GM12878 (cell line): ENCODE results near the gene SLC17A8.

ENCODE experiments used
- BRCA1 ChIP-seq: IDR thresholded peaks from 2 replicates; pipeline ENCODE4 v1.6.1; 2011; ENCODE audit warnings: low read depth, low read length, improper control_type of control experiment
- CHD2 ChIP-seq: IDR thresholded peaks from 2 replicates; pipeline ENCODE4 v1.6.1; 2011; ENCODE audit warnings: low read depth, low read length, improper control_type of control experiment, borderline replicate concordance
- CREB1 ChIP-seq: IDR thresholded peaks from 2 replicates; pipeline ENCODE4 v1.6.1; 2012; ENCODE audit warnings: low read depth, mild to moderate bottlenecking, inconsistent platforms
- DPF2 ChIP-seq: fragments of 450-650 bp; IDR thresholded peaks from 2 replicates; pipeline ENCODE4 v1.6.1; 2017; ENCODE audit warnings: mild to moderate bottlenecking
- ESRRA ChIP-seq: IDR thresholded peaks from 2 replicates; pipeline ENCODE4 v1.6.1; 2012; ENCODE audit warnings: mild to moderate bottlenecking, low read length, improper control_type of control experiment
- NR2C1 ChIP-seq: fragments of 450-650 bp; IDR thresholded peaks from 2 replicates; pipeline ENCODE4 v1.6.1; 2017; ENCODE audit warnings: antibody characterized with exemption, mild to moderate bottlenecking, moderate library complexity
- POLR2AphosphoS5 ChIP-seq: IDR thresholded peaks from 2 replicates; pipeline ENCODE4 v1.6.1; 2011; ENCODE audit warnings: mild to moderate bottlenecking, low read length, inconsistent platforms
- SIN3A ChIP-seq: IDR thresholded peaks from 2 replicates; pipeline ENCODE4 v1.6.1; 2012; ENCODE audit warnings: low read depth, low read length, improper control_type of control experiment
- SUPT20H ChIP-seq: IDR thresholded peaks from 2 replicates; pipeline ENCODE4 v1.6.1; 2011; ENCODE audit warnings: low read depth, mild to moderate bottlenecking, low read length, moderate library complexity, borderline replicate concordance; ENCODE audit not compliant: control insufficient read depth
- ZZZ3 ChIP-seq: IDR thresholded peaks from 2 replicates; pipeline ENCODE4 v1.6.1; 2011; ENCODE audit warnings: low read depth; ENCODE audit not compliant: control insufficient read depth, insufficient read length
- TF ChIP-seq, protein P1 (sequence below): fragments of 450-650 bp; IDR thresholded peaks from 2 replicates; pipeline ENCODE4 v1.6.1; 2016; ENCODE audit warnings: mild to moderate bottlenecking
- TF ChIP-seq, protein P2 (sequence below), 3 experiments: IDR thresholded peaks in 2 of 3; conservative IDR thresholded peaks in 1 of 3; 2 replicates each; pipeline ENCODE4 v1.5.1; 2011; ENCODE audit warnings: low read depth in 3 of 3, low read length in 3 of 3, mild to moderate bottlenecking in 3 of 3, control low read depth in 2 of 3, moderate library complexity in 2 of 3, inconsistent platforms in 1 of 3, mixed read lengths in 1 of 3; ENCODE audit not compliant: control insufficient read depth in 2 of 3, insufficient read depth in 1 of 3; ENCODE audit errors: extremely low read depth in 1 of 3
- TF ChIP-seq, protein P3 (sequence below): IDR thresholded peaks from 2 replicates; pipeline ENCODE4 v1.6.1; 2012; ENCODE audit warnings: low read depth, low read length, improper control_type of control experiment
- TF ChIP-seq, protein P4 (sequence below): fragments of 450-650 bp; IDR thresholded peaks from 2 replicates; pipeline ENCODE4 v1.6.1; 2016; ENCODE audit warnings: mild to moderate bottlenecking

DNA sequence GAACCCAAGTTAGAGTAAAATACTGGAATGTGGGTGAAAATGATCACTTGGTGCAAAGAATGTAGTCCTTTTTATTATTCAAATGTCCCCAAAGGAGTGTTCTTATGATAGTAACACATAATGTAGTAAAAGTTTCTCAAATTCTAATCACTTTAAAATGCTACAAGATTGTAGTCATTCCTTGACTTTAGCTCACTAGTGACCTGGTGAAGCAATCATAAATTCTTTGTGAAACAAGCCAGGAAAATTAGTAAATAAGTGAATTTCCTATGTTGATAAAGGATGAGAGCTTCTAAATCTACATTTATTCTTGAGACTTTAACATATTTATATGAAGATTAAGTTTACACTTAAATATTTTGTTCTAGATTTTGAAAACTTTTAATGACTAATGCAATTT lies 30.7 kb upstream of the SLC17A8 start:
- TF ChIP-seq, protein P1, sequence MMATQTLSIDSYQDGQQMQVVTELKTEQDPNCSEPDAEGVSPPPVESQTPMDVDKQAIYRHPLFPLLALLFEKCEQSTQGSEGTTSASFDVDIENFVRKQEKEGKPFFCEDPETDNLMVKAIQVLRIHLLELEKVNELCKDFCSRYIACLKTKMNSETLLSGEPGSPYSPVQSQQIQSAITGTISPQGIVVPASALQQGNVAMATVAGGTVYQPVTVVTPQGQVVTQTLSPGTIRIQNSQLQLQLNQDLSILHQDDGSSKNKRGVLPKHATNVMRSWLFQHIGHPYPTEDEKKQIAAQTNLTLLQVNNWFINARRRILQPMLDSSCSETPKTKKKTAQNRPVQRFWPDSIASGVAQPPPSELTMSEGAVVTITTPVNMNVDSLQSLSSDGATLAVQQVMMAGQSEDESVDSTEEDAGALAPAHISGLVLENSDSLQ, result no peak
- TF ChIP-seq POLR2AphosphoS5 (no peak), SIN3A (no peak), DPF2 (no peak), NR2C1 (no peak), CREB1 (no peak), ZZZ3 (no peak), BRCA1 (no peak), ESRRA (no peak), SUPT20H (no peak), CHD2 (no peak)
- TF ChIP-seq, protein P2, sequence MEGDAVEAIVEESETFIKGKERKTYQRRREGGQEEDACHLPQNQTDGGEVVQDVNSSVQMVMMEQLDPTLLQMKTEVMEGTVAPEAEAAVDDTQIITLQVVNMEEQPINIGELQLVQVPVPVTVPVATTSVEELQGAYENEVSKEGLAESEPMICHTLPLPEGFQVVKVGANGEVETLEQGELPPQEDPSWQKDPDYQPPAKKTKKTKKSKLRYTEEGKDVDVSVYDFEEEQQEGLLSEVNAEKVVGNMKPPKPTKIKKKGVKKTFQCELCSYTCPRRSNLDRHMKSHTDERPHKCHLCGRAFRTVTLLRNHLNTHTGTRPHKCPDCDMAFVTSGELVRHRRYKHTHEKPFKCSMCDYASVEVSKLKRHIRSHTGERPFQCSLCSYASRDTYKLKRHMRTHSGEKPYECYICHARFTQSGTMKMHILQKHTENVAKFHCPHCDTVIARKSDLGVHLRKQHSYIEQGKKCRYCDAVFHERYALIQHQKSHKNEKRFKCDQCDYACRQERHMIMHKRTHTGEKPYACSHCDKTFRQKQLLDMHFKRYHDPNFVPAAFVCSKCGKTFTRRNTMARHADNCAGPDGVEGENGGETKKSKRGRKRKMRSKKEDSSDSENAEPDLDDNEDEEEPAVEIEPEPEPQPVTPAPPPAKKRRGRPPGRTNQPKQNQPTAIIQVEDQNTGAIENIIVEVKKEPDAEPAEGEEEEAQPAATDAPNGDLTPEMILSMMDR (IDR thresholded peaks at IDR 0.05 in 2 of 3, conservative IDR thresholded peaks at IDR 0.05 in 1 of 3; ENCODE audit: control insufficient read depth in 2 of 3, extremely low read depth in 1 of 3, insufficient read depth in 1 of 3, low read depth in 3 of 3, low read length in 3 of 3), result no peak
- TF ChIP-seq, protein P3, sequence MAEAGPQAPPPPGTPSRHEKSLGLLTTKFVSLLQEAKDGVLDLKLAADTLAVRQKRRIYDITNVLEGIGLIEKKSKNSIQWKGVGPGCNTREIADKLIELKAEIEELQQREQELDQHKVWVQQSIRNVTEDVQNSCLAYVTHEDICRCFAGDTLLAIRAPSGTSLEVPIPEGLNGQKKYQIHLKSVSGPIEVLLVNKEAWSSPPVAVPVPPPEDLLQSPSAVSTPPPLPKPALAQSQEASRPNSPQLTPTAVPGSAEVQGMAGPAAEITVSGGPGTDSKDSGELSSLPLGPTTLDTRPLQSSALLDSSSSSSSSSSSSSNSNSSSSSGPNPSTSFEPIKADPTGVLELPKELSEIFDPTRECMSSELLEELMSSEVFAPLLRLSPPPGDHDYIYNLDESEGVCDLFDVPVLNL, result no peak
- TF ChIP-seq, protein P4, sequence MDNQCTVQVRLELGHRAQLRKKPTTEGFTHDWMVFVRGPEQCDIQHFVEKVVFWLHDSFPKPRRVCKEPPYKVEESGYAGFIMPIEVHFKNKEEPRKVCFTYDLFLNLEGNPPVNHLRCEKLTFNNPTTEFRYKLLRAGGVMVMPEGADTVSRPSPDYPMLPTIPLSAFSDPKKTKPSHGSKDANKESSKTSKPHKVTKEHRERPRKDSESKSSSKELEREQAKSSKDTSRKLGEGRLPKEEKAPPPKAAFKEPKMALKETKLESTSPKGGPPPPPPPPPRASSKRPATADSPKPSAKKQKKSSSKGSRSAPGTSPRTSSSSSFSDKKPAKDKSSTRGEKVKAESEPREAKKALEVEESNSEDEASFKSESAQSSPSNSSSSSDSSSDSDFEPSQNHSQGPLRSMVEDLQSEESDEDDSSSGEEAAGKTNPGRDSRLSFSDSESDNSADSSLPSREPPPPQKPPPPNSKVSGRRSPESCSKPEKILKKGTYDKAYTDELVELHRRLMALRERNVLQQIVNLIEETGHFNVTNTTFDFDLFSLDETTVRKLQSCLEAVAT, result no peak
